ENCODE results near the gene GRIN2D.

DNA sequence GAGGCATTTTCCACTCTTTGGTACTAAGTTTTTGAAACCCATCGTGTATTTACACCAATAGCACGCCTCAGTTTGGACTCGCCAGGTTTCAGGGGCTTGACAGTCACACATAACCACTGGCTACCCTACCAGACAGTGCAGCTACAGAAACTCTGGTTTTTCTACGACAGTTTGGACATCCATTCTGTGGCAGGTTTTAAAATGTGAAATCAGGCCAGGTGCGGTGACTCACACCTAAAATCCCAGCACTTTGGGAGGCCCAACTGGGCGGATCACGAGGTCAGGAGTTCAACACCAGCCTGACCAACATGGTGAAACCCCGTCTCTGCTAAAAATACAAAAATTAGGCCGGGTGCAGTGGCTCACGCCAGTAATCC lies 15.3 kb upstream of the GRIN2D start:
- no peak for TF ChIP-seq POLR2A (IDR thresholded peaks at IDR 0.05; ENCODE audit: control extremely low read depth in 1 of 2, low read depth in 2 of 2, low read length in 2 of 2)
- TF ChIP-seq, protein P1, sequence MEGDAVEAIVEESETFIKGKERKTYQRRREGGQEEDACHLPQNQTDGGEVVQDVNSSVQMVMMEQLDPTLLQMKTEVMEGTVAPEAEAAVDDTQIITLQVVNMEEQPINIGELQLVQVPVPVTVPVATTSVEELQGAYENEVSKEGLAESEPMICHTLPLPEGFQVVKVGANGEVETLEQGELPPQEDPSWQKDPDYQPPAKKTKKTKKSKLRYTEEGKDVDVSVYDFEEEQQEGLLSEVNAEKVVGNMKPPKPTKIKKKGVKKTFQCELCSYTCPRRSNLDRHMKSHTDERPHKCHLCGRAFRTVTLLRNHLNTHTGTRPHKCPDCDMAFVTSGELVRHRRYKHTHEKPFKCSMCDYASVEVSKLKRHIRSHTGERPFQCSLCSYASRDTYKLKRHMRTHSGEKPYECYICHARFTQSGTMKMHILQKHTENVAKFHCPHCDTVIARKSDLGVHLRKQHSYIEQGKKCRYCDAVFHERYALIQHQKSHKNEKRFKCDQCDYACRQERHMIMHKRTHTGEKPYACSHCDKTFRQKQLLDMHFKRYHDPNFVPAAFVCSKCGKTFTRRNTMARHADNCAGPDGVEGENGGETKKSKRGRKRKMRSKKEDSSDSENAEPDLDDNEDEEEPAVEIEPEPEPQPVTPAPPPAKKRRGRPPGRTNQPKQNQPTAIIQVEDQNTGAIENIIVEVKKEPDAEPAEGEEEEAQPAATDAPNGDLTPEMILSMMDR (IDR thresholded peaks at IDR 0.05; ENCODE audit: control extremely low read depth in 1 of 3, insufficient read depth in 1 of 3, low read depth in 1 of 3, low read length in 3 of 3): no peak

Measured in H1 (cell line).